Activated naive CD8-positive, alpha-beta T cell (primary cell): ENCODE data around the gene AGPAT4.
A peak's percentile ranks its signal among the peaks of the same experiment; 100 is the strongest.

Source experiments
- H3K27ac Mint-ChIP-seq: one replicate; pipeline ENCODE4 v1.8.0; 2021; ENCODE audit warnings: mixed read lengths
- H3K27me3 Mint-ChIP-seq: one replicate; pipeline ENCODE4 v1.8.0; 2021; ENCODE audit warnings: mixed read lengths
- H3K36me3 Mint-ChIP-seq: one replicate; pipeline ENCODE4 v1.8.0; 2021; ENCODE audit warnings: mixed read lengths
- H3K4me1 Mint-ChIP-seq: one replicate; pipeline ENCODE4 v1.8.0; 2021; ENCODE audit warnings: low read depth, mixed read lengths
- H3K4me3 Mint-ChIP-seq: one replicate; pipeline ENCODE4 v1.8.0; 2021; ENCODE audit warnings: mild to moderate bottlenecking, mixed read lengths
- H3K9me3 Mint-ChIP-seq: one replicate; pipeline ENCODE4 v1.8.0; 2021; ENCODE audit warnings: low read depth, mixed read lengths

AGPAT4 gene

DNA sequence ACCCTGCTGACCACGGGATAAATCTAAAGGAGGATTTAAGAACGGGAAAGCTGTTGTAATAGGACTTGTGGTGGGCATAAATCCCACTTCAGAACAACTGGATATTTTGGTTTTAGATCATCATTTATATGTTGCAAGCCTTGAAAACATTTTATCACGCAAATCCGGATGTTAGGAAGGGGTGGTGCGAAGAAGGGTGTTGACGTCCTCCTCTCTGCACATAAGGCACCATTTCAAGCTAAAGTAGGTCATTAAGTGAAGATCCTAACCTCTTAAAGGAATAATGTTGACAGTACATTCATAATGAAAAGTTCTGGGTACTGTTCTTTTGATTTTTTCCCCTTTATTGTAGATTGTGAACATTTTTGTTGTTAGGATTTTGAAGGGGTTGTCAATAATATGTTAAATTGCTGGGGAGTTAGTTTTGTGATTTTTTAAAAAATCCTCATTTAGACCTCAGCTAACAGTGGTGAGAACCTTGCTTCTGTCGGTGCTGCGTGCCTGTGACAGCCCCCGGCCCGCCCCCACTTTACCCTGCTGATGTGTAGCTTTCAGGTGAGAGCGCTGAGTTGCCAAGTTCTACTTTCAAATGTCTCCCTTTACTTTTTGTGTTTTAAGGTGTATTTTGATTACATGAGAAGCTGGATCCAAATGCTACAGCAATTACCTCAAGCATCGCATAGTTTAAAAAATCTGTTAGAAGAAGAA, 193.4 kb downstream of the AGPAT4 start:
- H3K4me3 Mint-ChIP-seq, result no peak overlapping the region
- H3K27me3 Mint-ChIP-seq, result no peaks in the 10 kb centered on the region
- no peaks in the 10 kb centered on the region for H3K9me3 Mint-ChIP-seq
- peaks cover 11% of the 10 kb centered on the region for H3K4me1 Mint-ChIP-seq
- peak overlapping the region; percentile 69 for H3K27ac Mint-ChIP-seq
- H3K36me3 Mint-ChIP-seq, result peaks cover 7% of the 10 kb centered on the region
